ENCODE results near the gene ARHGAP6.

Gene ARHGAP6

DNA sequence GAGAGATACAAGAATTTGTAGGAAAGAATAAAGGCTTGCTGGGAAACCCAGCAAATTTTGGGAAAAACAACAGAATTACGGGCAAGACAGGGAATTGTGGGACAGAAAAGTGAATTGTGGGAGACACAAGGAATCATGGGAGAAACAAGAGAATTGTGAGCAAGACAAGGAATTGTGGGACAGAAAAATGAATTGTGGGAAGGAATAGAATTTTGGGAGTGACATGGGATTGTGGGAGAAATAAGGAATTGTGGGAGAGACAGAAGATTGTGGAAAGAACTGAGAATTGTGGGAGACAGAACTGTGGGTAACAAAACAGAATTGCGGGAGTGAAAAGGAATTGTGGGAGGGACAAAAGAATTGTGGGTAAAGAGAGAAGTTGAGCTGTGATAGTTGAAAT is 555.8 kb downstream of the ARHGAP6 start:
- TF ChIP-seq, protein P1, sequence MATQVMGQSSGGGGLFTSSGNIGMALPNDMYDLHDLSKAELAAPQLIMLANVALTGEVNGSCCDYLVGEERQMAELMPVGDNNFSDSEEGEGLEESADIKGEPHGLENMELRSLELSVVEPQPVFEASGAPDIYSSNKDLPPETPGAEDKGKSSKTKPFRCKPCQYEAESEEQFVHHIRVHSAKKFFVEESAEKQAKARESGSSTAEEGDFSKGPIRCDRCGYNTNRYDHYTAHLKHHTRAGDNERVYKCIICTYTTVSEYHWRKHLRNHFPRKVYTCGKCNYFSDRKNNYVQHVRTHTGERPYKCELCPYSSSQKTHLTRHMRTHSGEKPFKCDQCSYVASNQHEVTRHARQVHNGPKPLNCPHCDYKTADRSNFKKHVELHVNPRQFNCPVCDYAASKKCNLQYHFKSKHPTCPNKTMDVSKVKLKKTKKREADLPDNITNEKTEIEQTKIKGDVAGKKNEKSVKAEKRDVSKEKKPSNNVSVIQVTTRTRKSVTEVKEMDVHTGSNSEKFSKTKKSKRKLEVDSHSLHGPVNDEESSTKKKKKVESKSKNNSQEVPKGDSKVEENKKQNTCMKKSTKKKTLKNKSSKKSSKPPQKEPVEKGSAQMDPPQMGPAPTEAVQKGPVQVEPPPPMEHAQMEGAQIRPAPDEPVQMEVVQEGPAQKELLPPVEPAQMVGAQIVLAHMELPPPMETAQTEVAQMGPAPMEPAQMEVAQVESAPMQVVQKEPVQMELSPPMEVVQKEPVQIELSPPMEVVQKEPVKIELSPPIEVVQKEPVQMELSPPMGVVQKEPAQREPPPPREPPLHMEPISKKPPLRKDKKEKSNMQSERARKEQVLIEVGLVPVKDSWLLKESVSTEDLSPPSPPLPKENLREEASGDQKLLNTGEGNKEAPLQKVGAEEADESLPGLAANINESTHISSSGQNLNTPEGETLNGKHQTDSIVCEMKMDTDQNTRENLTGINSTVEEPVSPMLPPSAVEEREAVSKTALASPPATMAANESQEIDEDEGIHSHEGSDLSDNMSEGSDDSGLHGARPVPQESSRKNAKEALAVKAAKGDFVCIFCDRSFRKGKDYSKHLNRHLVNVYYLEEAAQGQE (IDR thresholded peaks at IDR 0.05; ENCODE audit: low read depth), result no peak
- TF ChIP-seq EGR1 (IDR thresholded peaks at IDR 0.05) (no peak), TEAD4 (IDR thresholded peaks at IDR 0.05) (no peak), NFIC (IDR thresholded peaks at IDR 0.05) (no peak), ZBTB7A (IDR thresholded peaks at IDR 0.05; ENCODE audit: low read depth) (no peak), YY1 (IDR thresholded peaks at IDR 0.05; ENCODE audit: low read depth) (no peak), CEBPB (IDR thresholded peaks at IDR 0.05) (no peak), FOXM1 (IDR thresholded peaks at IDR 0.05; ENCODE audit: borderline replicate concordance, low read depth) (no peak), TCF12 (IDR thresholded peaks at IDR 0.05; ENCODE audit: low read depth) (no peak), TAF1 (IDR thresholded peaks at IDR 0.05; ENCODE audit: low read depth) (no peak), EP300 (IDR thresholded peaks at IDR 0.05; ENCODE audit: borderline replicate concordance) (no peak), RAD21 (IDR thresholded peaks at IDR 0.05; ENCODE audit: low read depth) (no peak), CREB1 (IDR thresholded peaks at IDR 0.05; ENCODE audit: low read depth) (no peak)
- TF ChIP-seq, protein P2, sequence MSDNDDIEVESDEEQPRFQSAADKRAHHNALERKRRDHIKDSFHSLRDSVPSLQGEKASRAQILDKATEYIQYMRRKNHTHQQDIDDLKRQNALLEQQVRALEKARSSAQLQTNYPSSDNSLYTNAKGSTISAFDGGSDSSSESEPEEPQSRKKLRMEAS (IDR thresholded peaks at IDR 0.05), result no peak
- TF ChIP-seq, protein P3, sequence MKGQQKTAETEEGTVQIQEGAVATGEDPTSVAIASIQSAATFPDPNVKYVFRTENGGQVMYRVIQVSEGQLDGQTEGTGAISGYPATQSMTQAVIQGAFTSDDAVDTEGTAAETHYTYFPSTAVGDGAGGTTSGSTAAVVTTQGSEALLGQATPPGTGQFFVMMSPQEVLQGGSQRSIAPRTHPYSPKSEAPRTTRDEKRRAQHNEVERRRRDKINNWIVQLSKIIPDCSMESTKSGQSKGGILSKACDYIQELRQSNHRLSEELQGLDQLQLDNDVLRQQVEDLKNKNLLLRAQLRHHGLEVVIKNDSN (IDR thresholded peaks at IDR 0.05), result no peak

DNA sequence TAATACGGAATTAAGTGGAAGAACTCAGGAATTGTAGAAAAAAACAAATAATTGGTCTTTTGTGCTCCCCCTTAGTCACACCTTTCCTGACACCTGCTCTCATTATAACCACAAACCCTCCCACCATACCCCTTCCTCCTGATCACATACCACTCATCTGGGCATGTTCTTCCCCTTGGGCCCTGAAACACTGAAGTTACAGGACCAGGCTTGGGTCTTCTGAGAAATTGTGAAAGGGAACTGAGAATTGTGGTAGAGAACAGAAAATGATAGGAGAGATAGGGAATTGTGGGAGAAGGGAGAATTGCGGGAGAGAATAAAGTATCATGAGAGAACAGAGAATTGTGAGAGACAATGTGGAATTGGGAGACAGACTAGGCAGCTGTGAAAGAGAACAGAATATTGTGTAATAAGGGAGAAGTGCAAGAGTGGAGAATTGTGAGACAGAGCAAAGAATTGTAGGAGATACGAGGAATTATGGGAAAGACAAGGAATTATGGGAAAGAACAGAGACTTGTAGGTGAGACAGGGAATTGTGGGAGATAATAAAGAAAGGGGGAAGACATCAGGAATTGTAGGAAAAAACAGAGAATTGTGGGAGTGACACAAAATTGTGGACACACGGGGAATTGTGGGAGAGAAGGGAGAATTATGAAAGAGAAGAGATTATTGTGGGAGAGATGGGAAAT is 557.3 kb downstream of the ARHGAP6 start:
- TF ChIP-seq FOXM1 (IDR thresholded peaks at IDR 0.05; ENCODE audit: borderline replicate concordance, low read depth), result no peak
- TF ChIP-seq EGR1 (IDR thresholded peaks at IDR 0.05), result no peak
- TF ChIP-seq, protein P1 (IDR thresholded peaks at IDR 0.05; ENCODE audit: low read depth), result no peak
- TF ChIP-seq NFIC (IDR thresholded peaks at IDR 0.05), result no peak
- no peak for TF ChIP-seq RAD21 (IDR thresholded peaks at IDR 0.05; ENCODE audit: low read depth)
- no peak for TF ChIP-seq YY1 (IDR thresholded peaks at IDR 0.05; ENCODE audit: low read depth)
- no peak for TF ChIP-seq CREB1 (IDR thresholded peaks at IDR 0.05; ENCODE audit: low read depth)
- no peak for TF ChIP-seq EP300 (IDR thresholded peaks at IDR 0.05; ENCODE audit: borderline replicate concordance)
- no peak for TF ChIP-seq TEAD4 (IDR thresholded peaks at IDR 0.05)
- TF ChIP-seq, protein P3 (IDR thresholded peaks at IDR 0.05), result no peak
- no peak for TF ChIP-seq ZBTB7A (IDR thresholded peaks at IDR 0.05; ENCODE audit: low read depth)
- TF ChIP-seq TCF12 (IDR thresholded peaks at IDR 0.05; ENCODE audit: low read depth), result no peak
- TF ChIP-seq TAF1 (IDR thresholded peaks at IDR 0.05; ENCODE audit: low read depth), result no peak
- TF ChIP-seq, protein P2 (IDR thresholded peaks at IDR 0.05), result no peak
- TF ChIP-seq CEBPB (IDR thresholded peaks at IDR 0.05), result no peak

DNA sequence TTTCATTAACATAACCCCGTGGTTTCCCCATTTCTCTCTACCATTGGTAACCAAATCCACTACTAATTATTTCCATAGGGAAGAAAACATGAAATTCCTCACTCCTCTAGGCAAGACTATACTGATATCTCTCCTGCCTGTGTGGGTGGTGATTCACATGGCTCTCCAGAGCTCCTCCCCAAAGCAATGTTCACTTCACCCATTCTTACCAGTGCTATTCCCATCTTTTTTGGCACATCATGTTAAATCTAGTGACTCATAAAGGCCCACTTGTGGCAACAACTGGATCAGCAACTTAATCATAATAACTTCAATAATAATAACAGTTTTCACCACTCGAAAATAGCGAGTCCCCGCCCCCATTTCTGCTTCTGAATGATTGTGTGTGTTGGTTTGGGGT is 560.6 kb downstream of the ARHGAP6 start:
- TF ChIP-seq RAD21 (IDR thresholded peaks at IDR 0.05; ENCODE audit: low read depth) (no peak), CREB1 (IDR thresholded peaks at IDR 0.05; ENCODE audit: low read depth) (no peak), TCF12 (IDR thresholded peaks at IDR 0.05; ENCODE audit: low read depth) (no peak), EGR1 (IDR thresholded peaks at IDR 0.05) (no peak), TEAD4 (IDR thresholded peaks at IDR 0.05) (no peak), ZBTB7A (IDR thresholded peaks at IDR 0.05; ENCODE audit: low read depth) (no peak)

DNA sequence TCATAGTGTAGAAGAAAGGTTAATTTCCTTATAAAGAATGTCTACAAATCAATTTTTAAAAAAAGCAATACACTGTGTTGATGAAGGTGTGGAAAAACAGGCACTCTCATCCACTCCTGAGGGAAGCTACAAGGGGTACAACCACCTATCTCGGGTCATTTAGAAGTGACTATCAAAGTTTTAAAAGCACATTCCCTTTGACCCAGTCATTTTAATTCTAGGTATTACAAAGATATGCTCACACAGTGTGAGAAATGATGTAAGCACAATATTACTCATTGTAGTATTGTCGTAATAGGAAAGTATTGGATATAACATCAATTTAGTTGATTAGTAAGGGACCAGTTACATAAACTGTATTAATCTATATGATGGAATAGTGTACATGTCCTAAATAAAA is 562.0 kb downstream of the ARHGAP6 start:
- no peak for TF ChIP-seq RAD21 (IDR thresholded peaks at IDR 0.05; ENCODE audit: low read depth)

DNA sequence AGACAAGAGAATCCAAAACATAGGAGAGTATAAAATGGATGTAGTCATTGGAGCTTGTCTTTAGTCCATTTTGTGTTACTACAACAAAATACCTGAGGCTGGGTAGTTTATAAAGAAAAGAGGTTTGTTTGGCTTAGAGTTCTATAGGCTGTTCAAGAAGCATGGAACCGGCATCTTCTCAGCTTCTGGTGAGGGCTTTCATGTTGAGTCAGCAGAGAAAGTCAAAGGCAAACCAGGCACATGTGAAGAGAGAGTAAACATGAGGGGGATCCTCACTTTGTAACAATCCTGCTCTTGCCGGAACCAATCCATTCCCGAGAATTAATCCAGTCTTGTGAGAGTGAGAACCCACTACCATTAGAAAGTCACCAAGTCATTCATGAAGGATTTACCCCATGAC is 562.7 kb downstream of the ARHGAP6 start:
- TF ChIP-seq EP300 (IDR thresholded peaks at IDR 0.05; ENCODE audit: borderline replicate concordance), result no peak
- no peak for TF ChIP-seq NFIC (IDR thresholded peaks at IDR 0.05)
- TF ChIP-seq CREB1 (IDR thresholded peaks at IDR 0.05; ENCODE audit: low read depth), result no peak
- TF ChIP-seq, protein P3 (IDR thresholded peaks at IDR 0.05), result no peak
- TF ChIP-seq TAF1 (IDR thresholded peaks at IDR 0.05; ENCODE audit: low read depth), result no peak
- TF ChIP-seq FOXM1 (IDR thresholded peaks at IDR 0.05; ENCODE audit: borderline replicate concordance, low read depth), result no peak
- no peak for TF ChIP-seq CEBPB (IDR thresholded peaks at IDR 0.05)
- TF ChIP-seq, protein P2 (IDR thresholded peaks at IDR 0.05), result no peak
- TF ChIP-seq TEAD4 (IDR thresholded peaks at IDR 0.05), result no peak
- no peak for TF ChIP-seq YY1 (IDR thresholded peaks at IDR 0.05; ENCODE audit: low read depth)
- no peak for TF ChIP-seq TCF12 (IDR thresholded peaks at IDR 0.05; ENCODE audit: low read depth)
- TF ChIP-seq, protein P1 (IDR thresholded peaks at IDR 0.05; ENCODE audit: low read depth), result no peak
- TF ChIP-seq ZBTB7A (IDR thresholded peaks at IDR 0.05; ENCODE audit: low read depth), result no peak
- TF ChIP-seq RAD21 (IDR thresholded peaks at IDR 0.05; ENCODE audit: low read depth), result no peak
